Hepatocyte (in vitro differentiated cells): Measurements from ENCODE around the gene ICA1. TPM values are rescaled to one million over a fixed set of nuclear protein-coding genes. Genes with fewer than 3 reads are reported as not detected.

Source experiments
- DNase-seq: peaks from one replicate; pipeline ENCODE4 v3.0.0-alpha.2; 2016; ENCODE audit warnings: low spot score
- H2AFZ ChIP-seq: fragments of 200-600 bp; sonication (generic); 2 replicates; pipeline ENCODE4 v1.6.0; 2016; ENCODE audit warnings: antibody characterized with exemption, mild to moderate bottlenecking
- H3K27ac ChIP-seq: fragments of 200-600 bp; sonication (generic); 2 replicates; pipeline ENCODE4 v1.5.1; 2016; ENCODE audit warnings: mild to moderate bottlenecking
- H3K27me3 ChIP-seq: fragments of 200-600 bp; sonication (generic); 2 replicates; pipeline ENCODE4 v1.6.1; 2016
- H3K36me3 ChIP-seq: fragments of 200-600 bp; sonication (generic); replicated peaks from 2 replicates; pipeline ENCODE4 v1.5.1; 2016; ENCODE audit warnings: low read depth; ENCODE audit not compliant: insufficient read depth
- H3K4me1 ChIP-seq: fragments of 200-600 bp; sonication (generic); 2 replicates; pipeline ENCODE4 v1.5.1; 2016; ENCODE audit warnings: mild to moderate bottlenecking, moderate library complexity; ENCODE audit not compliant: insufficient read depth
- H3K4me2 ChIP-seq: fragments of 200-600 bp; sonication (generic); 2 replicates; pipeline ENCODE4 v1.6.0; 2016
- H3K4me3 ChIP-seq: fragments of 200-600 bp; sonication (generic); 2 replicates; pipeline ENCODE4 v1.5.1; 2016; ENCODE audit warnings: mild to moderate bottlenecking
- H3K79me2 ChIP-seq: fragments of 200-600 bp; sonication (generic); 2 replicates; pipeline ENCODE4 v1.6.0; 2017; ENCODE audit warnings: mild to moderate bottlenecking
- H3K9me2 ChIP-seq: fragments of 200-600 bp; sonication (generic); replicated peaks from 2 replicates; pipeline ENCODE4 v1.6.0; 2017; ENCODE audit warnings: mild to moderate bottlenecking; ENCODE audit not compliant: insufficient read depth
- H3K9me3 ChIP-seq: fragments of 200-600 bp; sonication (generic); 2 replicates; pipeline ENCODE4 v1.5.1; 2016; ENCODE audit warnings: low read depth, mild to moderate bottlenecking
- H4K20me1 ChIP-seq: fragments of 200-600 bp; sonication (generic); 2 replicates; pipeline ENCODE4 v1.6.0; 2016; ENCODE audit warnings: mild to moderate bottlenecking; ENCODE audit not compliant: insufficient read depth, poor library complexity, severe bottlenecking
- EZH2 ChIP-seq: fragments of 200-600 bp; sonication (generic); IDR thresholded peaks from 2 replicates; pipeline ENCODE4 v1.6.1; 2016; ENCODE audit warnings: antibody characterized with exemption, mild to moderate bottlenecking, borderline replicate concordance
- EZH2phosphoT487 ChIP-seq: fragments of 200-600 bp; sonication (generic); IDR thresholded peaks from one replicate; pipeline ENCODE4 v1.6.1; 2018; ENCODE audit warnings: antibody characterized with exemption, mild to moderate bottlenecking, low read depth, moderate library complexity; ENCODE audit not compliant: unreplicated experiment, severe bottlenecking
- WGBS: methylation state at CpG from one replicate; pipeline ENCODE4 v1.1.6; 2016; ENCODE audit warnings: low lambda C conversion rate; ENCODE audit errors: missing lambda C conversion rate; 5-methylcytosine and 5-hydroxymethylcytosine counted together
- polyA plus RNA-seq: library from polyadenylated mRNA; unstranded; fragments of >200 nt; fragmentation: Nextera tagmentation; extraction: Ambion mirVana; gene quantifications from 2 replicates; pipeline ENCODE4 v1.2.1, GENCODE V29; 2016
- total RNA-seq: library from RNA; depleted of rRNA; stranded (reverse); fragments of >200 nt; gene quantifications from 2 replicates; pipeline ENCODE4 v1.2.3, GENCODE V29; 2014
- TF ChIP-seq, protein P1 (sequence below): fragments of 200-600 bp; sonication (generic); IDR thresholded peaks from 2 replicates; pipeline ENCODE4 v1.5.1; 2016; ENCODE audit warnings: antibody characterized with exemption, mild to moderate bottlenecking; ENCODE audit not compliant: poor library complexity

The ICA1 gene
- total and polyA plus RNA-seq, 2 experiments from 2014 or later: 32.9 to 40.1 TPM

DNA sequence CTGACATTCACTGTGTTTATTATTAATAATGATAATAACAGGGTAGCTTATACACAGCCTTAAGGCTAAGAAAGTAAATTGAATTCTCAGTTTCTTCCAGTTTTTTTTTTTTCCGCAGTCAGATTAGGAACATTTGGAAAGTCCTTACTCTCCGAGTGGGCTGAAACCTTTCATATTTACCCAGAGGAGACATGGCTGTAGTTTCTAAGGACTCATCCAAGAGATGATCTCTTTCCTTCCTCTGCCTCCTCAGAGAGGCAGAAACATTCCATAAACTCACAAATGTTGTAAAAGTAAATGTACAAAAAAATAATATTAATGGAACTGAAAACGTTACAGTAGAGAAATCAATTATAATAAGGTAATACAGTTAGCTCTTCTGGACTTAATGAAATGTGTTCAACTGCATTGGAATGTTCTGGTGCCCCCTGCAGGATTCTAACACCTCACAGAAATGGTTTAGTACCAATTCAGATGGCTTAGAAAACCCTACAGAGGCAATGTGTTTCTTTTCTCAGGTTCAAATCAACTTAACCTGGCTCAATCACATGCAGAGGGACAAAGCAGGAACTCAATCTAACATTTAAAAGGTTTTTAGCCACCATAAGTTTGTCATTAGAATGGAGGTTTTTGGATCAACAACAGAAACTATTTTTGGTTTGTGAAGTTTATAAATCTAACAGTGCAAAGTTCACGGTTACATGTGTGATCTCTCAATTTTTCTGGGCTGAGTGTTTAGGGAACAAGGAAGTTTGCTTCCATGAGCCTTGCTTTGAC lies 71.7 kb downstream of the ICA1 start:
- Histone ChIP-seq H3K4me2 (peak overlapping the region; percentile 35), H3K9me2 (no peaks in the 10 kb centered on the region), H3K27ac (peak overlapping the region; percentile 7), H3K36me3 (no peaks in the 10 kb centered on the region), H3K4me1 (peaks cover 16% of the 10 kb centered on the region), H3K9me3 (no peaks in the 10 kb centered on the region), H3K4me3 (no peak overlapping the region), H4K20me1 (no peaks in the 10 kb centered on the region), H2AFZ (peak overlapping the region; percentile 11), H3K27me3 (no peaks in the 10 kb centered on the region), H3K79me2 (no peaks in the 10 kb centered on the region)
- TF ChIP-seq EZH2 (no peak), EZH2phosphoT487 (no peak)
- TF ChIP-seq, protein P1, sequence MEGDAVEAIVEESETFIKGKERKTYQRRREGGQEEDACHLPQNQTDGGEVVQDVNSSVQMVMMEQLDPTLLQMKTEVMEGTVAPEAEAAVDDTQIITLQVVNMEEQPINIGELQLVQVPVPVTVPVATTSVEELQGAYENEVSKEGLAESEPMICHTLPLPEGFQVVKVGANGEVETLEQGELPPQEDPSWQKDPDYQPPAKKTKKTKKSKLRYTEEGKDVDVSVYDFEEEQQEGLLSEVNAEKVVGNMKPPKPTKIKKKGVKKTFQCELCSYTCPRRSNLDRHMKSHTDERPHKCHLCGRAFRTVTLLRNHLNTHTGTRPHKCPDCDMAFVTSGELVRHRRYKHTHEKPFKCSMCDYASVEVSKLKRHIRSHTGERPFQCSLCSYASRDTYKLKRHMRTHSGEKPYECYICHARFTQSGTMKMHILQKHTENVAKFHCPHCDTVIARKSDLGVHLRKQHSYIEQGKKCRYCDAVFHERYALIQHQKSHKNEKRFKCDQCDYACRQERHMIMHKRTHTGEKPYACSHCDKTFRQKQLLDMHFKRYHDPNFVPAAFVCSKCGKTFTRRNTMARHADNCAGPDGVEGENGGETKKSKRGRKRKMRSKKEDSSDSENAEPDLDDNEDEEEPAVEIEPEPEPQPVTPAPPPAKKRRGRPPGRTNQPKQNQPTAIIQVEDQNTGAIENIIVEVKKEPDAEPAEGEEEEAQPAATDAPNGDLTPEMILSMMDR: peak; percentile 68
- DNase-seq: peak; percentile 64
- 27% methylated on average over 4 of the region's 4 CpGs for WGBS

DNA sequence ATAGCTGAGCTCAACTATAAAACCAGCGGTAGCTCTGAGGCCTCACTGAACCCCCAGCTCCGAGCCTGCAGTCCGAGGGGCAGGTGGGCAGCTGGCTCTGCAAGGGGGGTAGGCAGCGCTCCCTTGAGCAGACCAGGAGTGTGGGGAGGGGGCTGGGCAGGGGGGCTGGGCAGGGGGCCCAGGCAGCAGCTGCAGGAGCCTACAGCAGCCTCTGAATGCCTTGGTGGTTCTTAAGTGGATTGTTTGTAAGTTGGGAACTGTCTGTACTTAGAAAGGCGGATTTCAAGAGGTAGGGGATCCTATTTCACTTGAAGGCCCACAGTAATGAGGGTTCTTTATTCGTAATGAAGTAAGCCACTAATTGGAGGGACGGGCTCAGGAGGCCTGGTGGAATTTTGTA lies 72.3 kb downstream of the ICA1 start:
- H3K4me2 ChIP-seq: no peak overlapping the region
- H4K20me1 ChIP-seq: no peaks in the 10 kb centered on the region
- no peaks in the 10 kb centered on the region for H3K9me3 ChIP-seq
- DNase-seq: no peak
- no peaks in the 10 kb centered on the region for H3K36me3 ChIP-seq
- peaks cover 16% of the 10 kb centered on the region for H3K4me1 ChIP-seq
- H3K9me2 ChIP-seq: no peaks in the 10 kb centered on the region
- H2AFZ ChIP-seq: no peak overlapping the region
- H3K79me2 ChIP-seq: no peaks in the 10 kb centered on the region
- no peaks in the 10 kb centered on the region for H3K27me3 ChIP-seq
- 63% methylated on average over 6 of the region's 7 CpGs for WGBS
- no peak overlapping the region for H3K27ac ChIP-seq
- H3K4me3 ChIP-seq: no peak overlapping the region
- TF ChIP-seq EZH2: no peak
- TF ChIP-seq, protein P1: no peak
- no peak for TF ChIP-seq EZH2phosphoT487

DNA sequence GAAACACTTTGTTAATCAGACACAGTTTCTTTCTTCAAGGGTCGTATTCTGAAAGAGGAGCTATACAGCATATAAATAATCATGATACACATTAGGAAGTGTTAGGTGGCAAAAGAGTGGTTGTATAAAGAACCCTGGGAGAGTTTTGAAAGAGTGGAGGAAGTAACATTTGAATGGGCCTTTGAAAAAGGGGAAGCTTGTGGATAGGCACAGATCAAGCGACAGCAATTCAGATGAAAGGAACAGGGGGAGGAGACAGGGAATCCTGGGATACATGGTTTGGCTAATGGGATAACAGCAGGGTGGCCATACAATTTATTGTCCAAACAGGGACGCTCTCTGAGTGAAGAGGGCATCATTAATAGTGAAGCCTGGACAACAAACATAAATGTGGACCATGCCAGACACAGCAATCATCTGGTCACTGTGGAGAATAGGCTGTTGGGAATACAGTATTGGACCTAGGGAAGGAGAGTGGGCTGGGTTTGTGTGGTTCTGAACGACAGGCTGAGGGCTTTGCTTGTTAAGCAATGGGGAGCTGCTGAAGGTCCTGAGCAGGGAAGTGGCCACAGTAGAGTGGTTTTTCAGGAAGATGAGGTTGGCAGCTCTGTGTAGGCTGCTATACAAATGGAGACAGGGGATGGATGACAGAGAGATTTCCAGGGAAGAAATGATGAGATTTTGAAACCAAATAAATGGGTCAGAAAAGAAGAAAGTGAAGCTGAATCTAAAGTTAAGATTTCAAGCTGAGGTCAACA lies 75.9 kb downstream of the ICA1 start:
- Histone ChIP-seq H2AFZ (no peak overlapping the region), H3K27me3 (no peaks in the 10 kb centered on the region), H3K4me1 (peaks cover 10% of the 10 kb centered on the region), H3K9me2 (no peaks in the 10 kb centered on the region), H3K9me3 (no peaks in the 10 kb centered on the region), H3K36me3 (no peaks in the 10 kb centered on the region), H3K4me2 (no peak overlapping the region), H3K27ac (no peak overlapping the region), H3K79me2 (no peaks in the 10 kb centered on the region), H4K20me1 (no peaks in the 10 kb centered on the region), H3K4me3 (no peak overlapping the region)
- DNase-seq: no peak
- 74% methylated on average over 4 of the region's 4 CpGs for WGBS
- TF ChIP-seq, protein P1: no peak
- TF ChIP-seq EZH2: no peak
- no peak for TF ChIP-seq EZH2phosphoT487
